Glutamatergic neuron (in vitro differentiated cells): ENCODE data around the gene FAM168A. TPM values are rescaled to one million over a fixed set of nuclear protein-coding genes. Genes with fewer than 3 reads are reported as not detected.

Experiments used
- DNase-seq: peaks from one replicate; pipeline ENCODE4 v3.0.0; 2022
- H3K27ac Mint-ChIP-seq: one replicate; pipeline ENCODE4 v1.8.0; 2020; ENCODE audit warnings: mild to moderate bottlenecking, mixed read lengths, inconsistent platforms; ENCODE audit not compliant: unreplicated experiment
- H3K27me3 Mint-ChIP-seq: one replicate; pipeline ENCODE4 v1.8.0; 2020; ENCODE audit warnings: mild to moderate bottlenecking, moderate library complexity, mixed read lengths, inconsistent platforms; ENCODE audit not compliant: unreplicated experiment
- H3K36me3 Mint-ChIP-seq: one replicate; pipeline ENCODE4 v1.8.0; 2020; ENCODE audit warnings: mild to moderate bottlenecking, mixed read lengths, inconsistent platforms; ENCODE audit not compliant: unreplicated experiment
- H3K4me1 Mint-ChIP-seq: one replicate; pipeline ENCODE4 v1.8.0; 2020; ENCODE audit warnings: mild to moderate bottlenecking, low read depth, mixed read lengths, inconsistent platforms; ENCODE audit not compliant: unreplicated experiment
- H3K4me3 Mint-ChIP-seq: one replicate; pipeline ENCODE4 v1.8.0; 2020; ENCODE audit warnings: mild to moderate bottlenecking, mixed read lengths, inconsistent platforms; ENCODE audit not compliant: unreplicated experiment
- H3K9me3 Mint-ChIP-seq: one replicate; pipeline ENCODE4 v1.8.0; 2020; ENCODE audit warnings: mild to moderate bottlenecking, moderate library complexity, mixed read lengths, inconsistent platforms; ENCODE audit not compliant: unreplicated experiment
- total RNA-seq: library from RNA; stranded (reverse); fragmentation: NEBNext Ultra II Directional; extraction: Animal tissue kit (Norgen Biotek cat#: 25700); gene quantifications from one replicate; pipeline ENCODE4 v1.2.1, GENCODE V29; 2021; ENCODE audit not compliant: unreplicated experiment
- TF ChIP-seq, protein P1 (sequence below): fragments of 200-600 bp; sonication (generic); IDR thresholded peaks from one replicate; pipeline ENCODE4 v1.5.0; 2021; ENCODE audit not compliant: partially characterized antibody, unreplicated experiment

The FAM168A gene
- total RNA-seq, 1 donor from 2014 or later, result 84.3 TPM

GRCh38 chr11:73518195-73518594 is 79.7 kb downstream of the FAM168A start:
- Mint-ChIP-seq H3K9me3 (peaks cover 3% of the 10 kb centered on the region), H3K27me3 (peaks cover 1% of the 10 kb centered on the region), H3K4me1 (peaks cover 2% of the 10 kb centered on the region), H3K4me3 (no peak overlapping the region), H3K36me3 (no peaks in the 10 kb centered on the region), H3K27ac (no peak overlapping the region)
- TF ChIP-seq, protein P1, sequence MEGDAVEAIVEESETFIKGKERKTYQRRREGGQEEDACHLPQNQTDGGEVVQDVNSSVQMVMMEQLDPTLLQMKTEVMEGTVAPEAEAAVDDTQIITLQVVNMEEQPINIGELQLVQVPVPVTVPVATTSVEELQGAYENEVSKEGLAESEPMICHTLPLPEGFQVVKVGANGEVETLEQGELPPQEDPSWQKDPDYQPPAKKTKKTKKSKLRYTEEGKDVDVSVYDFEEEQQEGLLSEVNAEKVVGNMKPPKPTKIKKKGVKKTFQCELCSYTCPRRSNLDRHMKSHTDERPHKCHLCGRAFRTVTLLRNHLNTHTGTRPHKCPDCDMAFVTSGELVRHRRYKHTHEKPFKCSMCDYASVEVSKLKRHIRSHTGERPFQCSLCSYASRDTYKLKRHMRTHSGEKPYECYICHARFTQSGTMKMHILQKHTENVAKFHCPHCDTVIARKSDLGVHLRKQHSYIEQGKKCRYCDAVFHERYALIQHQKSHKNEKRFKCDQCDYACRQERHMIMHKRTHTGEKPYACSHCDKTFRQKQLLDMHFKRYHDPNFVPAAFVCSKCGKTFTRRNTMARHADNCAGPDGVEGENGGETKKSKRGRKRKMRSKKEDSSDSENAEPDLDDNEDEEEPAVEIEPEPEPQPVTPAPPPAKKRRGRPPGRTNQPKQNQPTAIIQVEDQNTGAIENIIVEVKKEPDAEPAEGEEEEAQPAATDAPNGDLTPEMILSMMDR, result no peak
- no peak for DNase-seq

DNA sequence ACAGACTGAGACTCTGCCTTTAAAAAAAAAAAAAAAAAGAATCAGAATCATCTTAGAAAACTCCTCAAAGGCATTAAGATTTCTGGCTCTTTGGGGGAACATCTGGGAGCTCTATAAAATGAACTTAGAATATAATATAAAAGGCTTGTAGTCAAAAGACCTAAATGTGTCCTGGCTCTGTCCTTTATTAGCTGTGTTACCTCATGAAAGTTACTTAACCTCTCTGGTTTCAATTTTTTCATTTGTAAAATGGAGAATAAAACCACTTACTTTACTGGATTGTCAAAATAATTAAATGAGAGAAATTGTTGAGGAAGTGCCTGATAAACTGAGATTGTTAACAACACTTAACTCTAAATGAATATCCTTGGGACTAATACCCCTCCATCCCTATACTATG is 81.8 kb downstream of the FAM168A start:
- peaks cover 1% of the 10 kb centered on the region for H3K9me3 Mint-ChIP-seq
- H3K4me1 Mint-ChIP-seq, result peaks cover 2% of the 10 kb centered on the region
- H3K27ac Mint-ChIP-seq, result no peak overlapping the region
- TF ChIP-seq, protein P1, result no peak
- no peak overlapping the region for H3K4me3 Mint-ChIP-seq
- H3K27me3 Mint-ChIP-seq, result no peaks in the 10 kb centered on the region
- no peak for DNase-seq
- no peaks in the 10 kb centered on the region for H3K36me3 Mint-ChIP-seq

- Mint-ChIP-seq H3K9me3 (no peaks in the 10 kb centered on the region), H3K4me3 (no peak overlapping the region), H3K27me3 (no peaks in the 10 kb centered on the region), H3K27ac (no peak overlapping the region), H3K36me3 (peaks cover 7% of the 10 kb centered on the region), H3K4me1 (no peaks in the 10 kb centered on the region)
- TF ChIP-seq, protein P1, result no peak
- DNase-seq, result no peak
Observed at GRCh38 chr11:73513707-73514106, 84.2 kb downstream of the FAM168A start.

- H3K4me1 Mint-ChIP-seq, result no peaks in the 10 kb centered on the region
- TF ChIP-seq, protein P1, result no peak
- H3K4me3 Mint-ChIP-seq, result no peak overlapping the region
- peaks cover 11% of the 10 kb centered on the region for H3K36me3 Mint-ChIP-seq
- H3K27ac Mint-ChIP-seq, result no peak overlapping the region
- no peak for DNase-seq
- H3K9me3 Mint-ChIP-seq, result no peaks in the 10 kb centered on the region
- no peaks in the 10 kb centered on the region for H3K27me3 Mint-ChIP-seq
Observed at GRCh38 chr11:73510877-73511276, 87.0 kb downstream of the FAM168A start.

- H3K27ac Mint-ChIP-seq, result no peak overlapping the region
- DNase-seq, result no peak
- no peaks in the 10 kb centered on the region for H3K27me3 Mint-ChIP-seq
- H3K4me3 Mint-ChIP-seq, result no peak overlapping the region
- TF ChIP-seq, protein P1, result no peak
- H3K9me3 Mint-ChIP-seq, result no peaks in the 10 kb centered on the region
- no peaks in the 10 kb centered on the region for H3K4me1 Mint-ChIP-seq
- H3K36me3 Mint-ChIP-seq, result peaks cover 11% of the 10 kb centered on the region
Observed at GRCh38 chr11:73510106-73510505, 87.8 kb downstream of the FAM168A start.
